ENCODE measurements around the gene WDR74.
"Not testable (repeated sequence)": the region's sequence is repeated elsewhere in the genome, so short reads cannot be mapped to it uniquely, and the experiment has no call there.

- TF ChIP-seq POLR2A, CTCF (IDR thresholded peaks at IDR 0.05): not testable (repeated sequence)
These were observed 19.9 kb upstream of the WDR74 start for GRCh38 chr11:62859281-62859703.

Data from ovary (tissue), 3 donors.